ENCODE measurements around the gene DOCK11.

- TF ChIP-seq CTCF (IDR thresholded peaks at IDR 0.05) (no peak), EZH2 (IDR thresholded peaks at IDR 0.05; ENCODE audit: borderline replicate concordance, insufficient read depth, low read depth, low read length, poor library complexity, severe bottlenecking) (no peak)
Observed at GRCh38 chrX:118588715-118589114, 93.1 kb downstream of the DOCK11 start.
